Mesenchymal stem cell (in vitro differentiated cells and primary cell): ENCODE results near the gene CCDC141.

Source experiments
- DNase-seq: peaks from one replicate; pipeline ENCODE4 v3.0.0-alpha.2; 2013
- H2AFZ ChIP-seq: one replicate; pipeline ENCODE4 v1.6.1; 2013; ENCODE audit warnings: low read depth, mild to moderate bottlenecking, control low read depth, inconsistent platforms, low read length, moderate library complexity
- H2AK5ac ChIP-seq: 2 replicates; pipeline ENCODE4 v1.6.1; 2013; ENCODE audit warnings: low read length, moderate library complexity, mild to moderate bottlenecking, inconsistent platforms; ENCODE audit not compliant: severe bottlenecking
- H2BK120ac ChIP-seq: one replicate; pipeline ENCODE4 v1.6.1; 2013; ENCODE audit warnings: low read depth, mild to moderate bottlenecking, inconsistent platforms, low read length, moderate library complexity
- H2BK12ac ChIP-seq, 2 experiments: one replicate each; pipeline ENCODE4 v1.6.1; 2013; ENCODE audit warnings: inconsistent platforms in 2 of 2, low read length in 2 of 2, mild to moderate bottlenecking in 2 of 2, moderate library complexity in 2 of 2, control low read depth in 1 of 2
- H2BK15ac ChIP-seq: one replicate; pipeline ENCODE4 v1.6.1; 2013; ENCODE audit warnings: mild to moderate bottlenecking, low read depth, inconsistent platforms; ENCODE audit not compliant: poor library complexity, severe bottlenecking
- H2BK5ac ChIP-seq: 2 replicates; pipeline ENCODE4 v1.6.1; 2013; ENCODE audit warnings: low read depth, mild to moderate bottlenecking, low read length, control low read depth, inconsistent platforms; ENCODE audit not compliant: poor library complexity, severe bottlenecking
- H3K14ac ChIP-seq, 2 experiments: one replicate each; pipeline ENCODE4 v1.6.1; 2013; ENCODE audit warnings: inconsistent platforms in 2 of 2, low read length in 2 of 2, control low read depth in 1 of 2, mild to moderate bottlenecking in 1 of 2, moderate library complexity in 1 of 2
- H3K18ac ChIP-seq, 2 experiments: one replicate each; pipeline ENCODE4 v1.6.1; 2013; ENCODE audit warnings: inconsistent platforms in 2 of 2, low read length in 2 of 2, control low read depth in 1 of 2, low read depth in 1 of 2, mild to moderate bottlenecking in 1 of 2
- H3K23ac ChIP-seq, 2 experiments: one replicate each; pipeline ENCODE4 v1.6.1; 2013; ENCODE audit warnings: inconsistent platforms in 2 of 2, low read length in 2 of 2, mild to moderate bottlenecking in 2 of 2, moderate library complexity in 2 of 2, control low read depth in 1 of 2
- H3K27ac ChIP-seq: 2 replicates; pipeline ENCODE4 v1.5.1; 2013; ENCODE audit warnings: mild to moderate bottlenecking, moderate library complexity, low read length, control low read depth, inconsistent platforms; ENCODE audit not compliant: poor library complexity, severe bottlenecking
- H3K27me3 ChIP-seq, 2 experiments: 2 replicates each; pipeline versions ENCODE4 v1.6.1 to v1.7.0; 2013; ENCODE audit warnings: low read length in 2 of 2, mild to moderate bottlenecking in 2 of 2, moderate library complexity in 2 of 2, control low read depth in 1 of 2, inconsistent platforms in 1 of 2; ENCODE audit not compliant: control insufficient read depth in 1 of 2, insufficient read depth in 1 of 2
- H3K36me3 ChIP-seq, 2 experiments: 2 replicates each; pipeline versions ENCODE4 v1.6.1 to v1.7.0; 2013; ENCODE audit warnings: low read length in 2 of 2, control low read depth in 1 of 2, inconsistent platforms in 1 of 2, low read depth in 1 of 2, mild to moderate bottlenecking in 1 of 2; ENCODE audit not compliant: insufficient read depth in 2 of 2, control insufficient read depth in 1 of 2
- H3K4ac ChIP-seq, 2 experiments: one replicate each; pipeline ENCODE4 v1.6.1; 2013; ENCODE audit warnings: inconsistent platforms in 2 of 2, low read length in 2 of 2, mild to moderate bottlenecking in 2 of 2, moderate library complexity in 2 of 2, control low read depth in 1 of 2, low read depth in 1 of 2
- H3K4me1 ChIP-seq: 2 replicates; pipeline ENCODE4 v1.6.1; 2013; ENCODE audit warnings: low read depth, low read length, control low read depth; ENCODE audit not compliant: control insufficient read depth, insufficient read depth
- H3K4me2 ChIP-seq: 2 replicates; pipeline ENCODE4 v1.6.1; 2013; ENCODE audit warnings: low read length, mild to moderate bottlenecking, inconsistent platforms; ENCODE audit not compliant: poor library complexity, severe bottlenecking
- H3K4me3 ChIP-seq, 2 experiments: 2 replicates each; pipeline versions ENCODE4 v1.5.1 to v1.7.0; 2013; ENCODE audit warnings: low read length in 2 of 2, mild to moderate bottlenecking in 2 of 2, control low read depth in 1 of 2, low read depth in 1 of 2; ENCODE audit not compliant: insufficient read depth in 1 of 2
- H3K79me1 ChIP-seq: replicated peaks from 2 replicates; pipeline ENCODE4 v1.6.1; 2013; ENCODE audit warnings: mild to moderate bottlenecking, control low read depth, low read length, inconsistent platforms; ENCODE audit not compliant: poor library complexity, severe bottlenecking
- H3K9ac ChIP-seq: 2 replicates; pipeline ENCODE4 v1.7.0; 2013; ENCODE audit warnings: mild to moderate bottlenecking, low read length, moderate library complexity
- H3K9me3 ChIP-seq: 2 replicates; pipeline ENCODE4 v1.7.0; 2013; ENCODE audit warnings: mild to moderate bottlenecking, low read length; ENCODE audit not compliant: control insufficient read depth
- H4K8ac ChIP-seq: one replicate; pipeline ENCODE4 v1.6.1; 2013; ENCODE audit warnings: inconsistent platforms, mild to moderate bottlenecking, low read length, moderate library complexity
- H4K91ac ChIP-seq: one replicate; pipeline ENCODE4 v1.6.1; 2013; ENCODE audit warnings: mild to moderate bottlenecking, low read length, inconsistent platforms
- WGBS: methylation state at CpG from one replicate; pipeline ENCODE4 v1.1.7; 2013; ENCODE audit warnings: mixed read lengths; 5-methylcytosine and 5-hydroxymethylcytosine counted together

The CCDC141 gene

DNA sequence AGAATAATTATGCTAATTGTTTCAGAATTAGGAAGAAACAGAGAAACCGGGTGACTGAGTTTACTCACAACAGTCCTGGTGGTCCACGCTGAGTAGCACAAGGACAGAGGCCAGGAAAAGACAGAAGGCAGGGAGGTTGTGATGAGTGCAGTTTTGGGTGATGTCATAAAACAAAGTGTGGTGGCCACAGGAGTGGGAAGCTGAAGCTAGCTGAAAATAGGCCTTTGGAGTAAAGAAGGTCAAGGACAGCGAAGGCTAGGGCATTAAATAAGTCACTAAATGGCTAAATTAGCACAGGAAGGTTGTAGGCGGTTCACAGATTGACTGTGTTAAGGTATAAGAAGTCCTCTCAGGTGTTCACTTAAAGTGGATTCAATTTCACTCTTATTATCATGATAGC is 121.9 kb downstream of the CCDC141 start:
- Histone ChIP-seq H2BK15ac (no peak overlapping the region), H4K8ac (no peak overlapping the region), H3K4me3 (no peak overlapping the region), H3K79me1 (no peaks in the 10 kb centered on the region), H3K9me3 (no peaks in the 10 kb centered on the region), H3K4me2 (no peak overlapping the region), H2BK5ac (no peak overlapping the region), H3K4me1 (no peaks in the 10 kb centered on the region), H3K9ac (no peak overlapping the region), H2BK12ac (no peak overlapping the region), H3K36me3 (no peaks in the 10 kb centered on the region), H3K4ac (no peak overlapping the region), H4K91ac (no peak overlapping the region), H3K27ac (no peak overlapping the region), H2AK5ac (no peak overlapping the region), H2AFZ (no peak overlapping the region), H3K23ac (no peak overlapping the region), H3K27me3 (no peaks in the 10 kb centered on the region), H2BK120ac (no peak overlapping the region), H3K18ac (no peak overlapping the region), H3K14ac (no peak overlapping the region)
- WGBS = 78% methylated on average over 3 of the region's 4 CpGs
- no peak for DNase-seq

DNA sequence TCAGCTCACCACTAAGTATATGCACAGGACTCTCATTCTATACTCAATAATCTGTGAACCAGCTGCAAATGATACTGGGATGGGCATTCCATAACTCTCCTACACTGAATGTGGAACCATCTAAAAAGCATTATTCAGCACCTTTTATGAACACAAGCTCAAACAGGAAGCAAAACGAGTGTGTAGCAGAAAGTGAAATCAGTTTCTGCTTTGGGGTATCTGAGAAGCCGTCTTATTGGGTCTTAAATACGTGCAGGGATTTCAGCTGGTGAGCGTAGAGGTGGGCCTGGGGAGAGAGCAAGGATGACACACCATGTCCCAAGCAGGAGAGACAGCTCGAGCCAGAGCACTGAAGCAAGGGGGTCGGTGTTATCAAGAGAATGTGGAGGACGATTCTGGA is 122.8 kb downstream of the CCDC141 start:
- Histone ChIP-seq H3K18ac (no peak overlapping the region), H2AK5ac (no peak overlapping the region), H3K9ac (no peak overlapping the region)

DNA sequence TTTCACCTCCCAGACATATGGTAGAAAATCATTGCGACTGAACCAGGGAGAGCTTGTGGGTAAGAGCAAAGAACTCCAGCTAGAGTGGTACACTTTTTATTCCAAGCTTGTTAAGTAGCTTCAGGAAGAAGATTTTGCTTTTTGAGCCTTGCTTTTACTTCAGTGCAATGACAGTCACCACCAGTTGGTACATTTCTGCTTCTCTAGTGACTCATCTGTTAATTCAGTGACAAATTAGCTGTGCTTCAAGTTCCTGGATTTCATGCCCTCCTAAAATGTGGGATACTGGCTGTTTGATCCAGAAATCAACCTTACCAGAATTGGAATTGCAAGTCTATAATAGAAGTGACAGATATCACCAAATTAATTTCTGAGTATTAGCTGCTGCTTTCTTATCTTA is 125.1 kb downstream of the CCDC141 start:
- no peak overlapping the region for H3K9ac ChIP-seq
- H3K4me3 ChIP-seq = no peak overlapping the region
- no peak overlapping the region for H4K91ac ChIP-seq
- no peak overlapping the region for H3K27ac ChIP-seq
- no peak overlapping the region for H3K4me2 ChIP-seq
- no peak overlapping the region for H3K18ac ChIP-seq
- H3K27me3 ChIP-seq = no peaks in the 10 kb centered on the region
- H2BK5ac ChIP-seq = no peak overlapping the region
- no peak overlapping the region for H3K23ac ChIP-seq
- H3K4ac ChIP-seq = no peak overlapping the region
- H2AFZ ChIP-seq = no peak overlapping the region
- no peak overlapping the region for H2BK15ac ChIP-seq
- H3K36me3 ChIP-seq = no peaks in the 10 kb centered on the region
- no peak overlapping the region for H2BK120ac ChIP-seq
- no peaks in the 10 kb centered on the region for H3K4me1 ChIP-seq
- H3K14ac ChIP-seq = no peak overlapping the region
- H2AK5ac ChIP-seq = no peak overlapping the region
- H4K8ac ChIP-seq = no peak overlapping the region
- no peak overlapping the region for H2BK12ac ChIP-seq
- H3K9me3 ChIP-seq = no peaks in the 10 kb centered on the region
- no peak for DNase-seq
- 100% methylated on average over 1 of the region's 1 CpG for WGBS
- no peaks in the 10 kb centered on the region for H3K79me1 ChIP-seq

More for the DNA sequence above, 122.8 kb downstream of the CCDC141 start:
- H2AFZ ChIP-seq = no peak overlapping the region
- H2BK5ac ChIP-seq = no peak overlapping the region
- no peak overlapping the region for H4K8ac ChIP-seq
- no peaks in the 10 kb centered on the region for H3K4me1 ChIP-seq
- no peak overlapping the region for H2BK15ac ChIP-seq
- DNase-seq = no peak
- H3K14ac ChIP-seq = no peak overlapping the region
- 87% methylated on average over 7 of the region's 7 CpGs for WGBS
- no peaks in the 10 kb centered on the region for H3K27me3 ChIP-seq
- H2BK12ac ChIP-seq = no peak overlapping the region
- H3K79me1 ChIP-seq = no peaks in the 10 kb centered on the region
- no peak overlapping the region for H3K23ac ChIP-seq
- H3K4me3 ChIP-seq = no peak overlapping the region
- no peak overlapping the region for H2BK120ac ChIP-seq
- no peak overlapping the region for H4K91ac ChIP-seq
- H3K36me3 ChIP-seq = no peaks in the 10 kb centered on the region
- no peak overlapping the region for H3K4ac ChIP-seq
- no peaks in the 10 kb centered on the region for H3K9me3 ChIP-seq
- no peak overlapping the region for H3K27ac ChIP-seq
- no peak overlapping the region for H3K4me2 ChIP-seq

DNA sequence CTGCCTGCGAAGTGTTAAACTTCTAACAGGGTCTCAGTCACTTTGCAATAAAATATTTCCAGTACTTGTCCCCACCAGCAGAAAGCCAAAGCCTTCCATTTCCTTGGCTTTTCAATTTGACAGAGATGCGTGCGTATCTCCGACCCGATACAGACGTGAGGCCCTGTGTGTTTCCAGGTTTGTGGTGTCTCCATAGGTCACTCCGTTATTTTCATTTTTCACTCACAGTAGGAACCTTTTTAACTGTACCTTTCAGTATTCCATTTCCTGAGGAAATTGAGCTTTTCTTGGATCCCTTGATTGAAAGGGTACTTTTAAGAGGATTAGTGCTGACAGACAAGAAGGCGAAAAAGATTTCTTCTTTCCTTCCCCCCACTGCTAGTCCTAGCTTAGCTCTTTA is 126.4 kb downstream of the CCDC141 start:
- Histone ChIP-seq H4K91ac (no peak overlapping the region), H4K8ac (no peak overlapping the region), H3K18ac (no peak overlapping the region), H3K9ac (no peak overlapping the region), H2BK12ac (no peak overlapping the region), H3K36me3 (no peaks in the 10 kb centered on the region), H2BK5ac (no peak overlapping the region), H2BK15ac (no peak overlapping the region), H3K9me3 (no peaks in the 10 kb centered on the region), H3K4me1 (no peaks in the 10 kb centered on the region), H2BK120ac (no peak overlapping the region), H2AFZ (no peak overlapping the region), H3K4ac (no peak overlapping the region), H3K4me2 (no peak overlapping the region), H3K23ac (no peak overlapping the region), H3K27ac (no peak overlapping the region), H3K79me1 (no peaks in the 10 kb centered on the region), H3K14ac (no peak overlapping the region), H3K4me3 (no peak overlapping the region), H2AK5ac (no peak overlapping the region), H3K27me3 (no peaks in the 10 kb centered on the region)
- WGBS = over 99% methylated on average over 6 of the region's 8 CpGs
- DNase-seq = no peak
